ENCODE results near the gene CENPQ.

CENPQ gene

GRCh38 chr6:49430187-49430586 is 33.0 kb upstream of the CENPQ start:
- H3K79me2 ChIP-seq (ENCODE audit: low read length), result no peaks in the 10 kb centered on the region
- no peaks in the 10 kb centered on the region for H3K4me1 ChIP-seq (ENCODE audit: low read length)
- TF ChIP-seq EZH2phosphoT487 (IDR thresholded peaks at IDR 0.05; ENCODE audit: low read depth) (no peak), CTCF (IDR thresholded peaks at IDR 0.05; ENCODE audit: low read depth, low read length) (no peak)
- peaks cover 2% of the 10 kb centered on the region for H3K36me3 ChIP-seq (replicated peaks; ENCODE audit: low read depth, low read length)
- H3K4me2 ChIP-seq (ENCODE audit: low read length), result no peak overlapping the region
- H3K27ac ChIP-seq (ENCODE audit: low read length), result no peak overlapping the region
- no peaks in the 10 kb centered on the region for H3K9me3 ChIP-seq (ENCODE audit: insufficient read depth, low read length)
- no peaks in the 10 kb centered on the region for H3K27me3 ChIP-seq (ENCODE audit: low read depth, low read length)
- no peaks in the 10 kb centered on the region for H4K20me1 ChIP-seq (ENCODE audit: insufficient read depth, low read length)
- H3K4me3 ChIP-seq (ENCODE audit: low read length), result no peak overlapping the region
- H2AFZ ChIP-seq (ENCODE audit: low read depth, low read length), result no peak overlapping the region
- no peak overlapping the region for H3K9ac ChIP-seq (ENCODE audit: low read length)

- Histone ChIP-seq H3K27me3 (ENCODE audit: low read depth, low read length) (no peaks in the 10 kb centered on the region), H2AFZ (ENCODE audit: low read depth, low read length) (no peak overlapping the region), H3K9ac (ENCODE audit: low read length) (no peak overlapping the region), H3K4me3 (ENCODE audit: low read length) (no peak overlapping the region), H3K36me3 (replicated peaks; ENCODE audit: low read depth, low read length) (peaks cover 4% of the 10 kb centered on the region), H3K79me2 (ENCODE audit: low read length) (no peaks in the 10 kb centered on the region), H3K9me3 (ENCODE audit: insufficient read depth, low read length) (no peaks in the 10 kb centered on the region), H4K20me1 (ENCODE audit: insufficient read depth, low read length) (no peaks in the 10 kb centered on the region), H3K4me2 (ENCODE audit: low read length) (no peak overlapping the region), H3K27ac (ENCODE audit: low read length) (no peak overlapping the region), H3K4me1 (ENCODE audit: low read length) (no peaks in the 10 kb centered on the region)
- no peak for TF ChIP-seq CTCF (IDR thresholded peaks at IDR 0.05; ENCODE audit: low read depth, low read length)
- TF ChIP-seq EZH2phosphoT487 (IDR thresholded peaks at IDR 0.05; ENCODE audit: low read depth), result no peak
Measured at GRCh38 chr6:49430866-49431265, 32.3 kb upstream of the CENPQ start.

GRCh38 chr6:49453221-49453620 is 9.9 kb upstream of the CENPQ start:
- H3K4me1 ChIP-seq (ENCODE audit: low read length), result no peaks in the 10 kb centered on the region
- no peaks in the 10 kb centered on the region for H4K20me1 ChIP-seq (ENCODE audit: insufficient read depth, low read length)
- no peak overlapping the region for H3K4me2 ChIP-seq (ENCODE audit: low read length)
- H3K27me3 ChIP-seq (ENCODE audit: low read depth, low read length), result no peaks in the 10 kb centered on the region
- H3K9ac ChIP-seq (ENCODE audit: low read length), result no peak overlapping the region
- no peak overlapping the region for H2AFZ ChIP-seq (ENCODE audit: low read depth, low read length)
- H3K36me3 ChIP-seq (replicated peaks; ENCODE audit: low read depth, low read length), result peaks cover 13% of the 10 kb centered on the region
- peak; percentile 23; the same call in 1 of the 2 replicates for TF ChIP-seq CTCF (IDR thresholded peaks at IDR 0.05; ENCODE audit: low read depth, low read length)
- no peak for TF ChIP-seq EZH2phosphoT487 (IDR thresholded peaks at IDR 0.05; ENCODE audit: low read depth)
- no peaks in the 10 kb centered on the region for H3K79me2 ChIP-seq (ENCODE audit: low read length)
- no peak overlapping the region for H3K4me3 ChIP-seq (ENCODE audit: low read length)
- no peak overlapping the region for H3K27ac ChIP-seq (ENCODE audit: low read length)
- no peaks in the 10 kb centered on the region for H3K9me3 ChIP-seq (ENCODE audit: insufficient read depth, low read length)

- Histone ChIP-seq H3K36me3 (replicated peaks; ENCODE audit: low read depth, low read length) (peaks cover 13% of the 10 kb centered on the region), H3K27me3 (ENCODE audit: low read depth, low read length) (no peaks in the 10 kb centered on the region), H4K20me1 (ENCODE audit: insufficient read depth, low read length) (no peaks in the 10 kb centered on the region), H3K9me3 (ENCODE audit: insufficient read depth, low read length) (no peaks in the 10 kb centered on the region), H3K4me3 (ENCODE audit: low read length) (no peak overlapping the region), H3K4me1 (ENCODE audit: low read length) (peaks cover 8% of the 10 kb centered on the region; the same call in 1 of the 2 replicates), H3K9ac (ENCODE audit: low read length) (no peak overlapping the region), H3K4me2 (ENCODE audit: low read length) (no peak overlapping the region), H3K27ac (ENCODE audit: low read length) (no peak overlapping the region), H3K79me2 (ENCODE audit: low read length) (no peaks in the 10 kb centered on the region), H2AFZ (ENCODE audit: low read depth, low read length) (no peak overlapping the region)
- no peak for TF ChIP-seq EZH2phosphoT487 (IDR thresholded peaks at IDR 0.05; ENCODE audit: low read depth)
- no peak for TF ChIP-seq CTCF (IDR thresholded peaks at IDR 0.05; ENCODE audit: low read depth, low read length)
Measured at GRCh38 chr6:49454787-49455709, 8.1 kb upstream of the CENPQ start.

Data from OCI-LY3 (cell line).